ENCODE results near the gene TMEFF1.
"Not testable (repeated sequence)": the region's sequence is repeated elsewhere in the genome, so short reads cannot be mapped to it uniquely, and the experiment has no call there.

Gene TMEFF1

DNA sequence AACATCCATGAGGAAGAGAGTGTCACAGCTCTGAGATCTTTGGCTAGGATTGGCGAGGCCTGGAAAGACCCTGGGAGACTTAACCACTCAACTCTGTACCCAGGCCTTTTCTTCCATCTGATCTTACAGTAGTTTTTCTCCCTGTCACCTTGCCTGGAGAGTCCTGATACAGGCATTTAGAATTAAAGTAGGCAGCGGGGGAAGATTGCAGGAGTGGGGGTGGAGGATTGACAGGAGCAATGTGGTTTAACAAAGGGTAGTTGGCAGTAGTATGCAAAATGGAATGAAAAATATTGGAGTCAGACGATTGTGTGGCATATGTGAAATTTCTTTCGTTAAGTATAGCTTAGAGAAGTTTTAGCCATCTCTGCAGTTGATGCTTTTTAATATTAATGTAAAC lies 16.9 kb downstream of the TMEFF1 start:
- no peak for DNase-seq (ENCODE audit: low read depth in 2 of 2)

DNA sequence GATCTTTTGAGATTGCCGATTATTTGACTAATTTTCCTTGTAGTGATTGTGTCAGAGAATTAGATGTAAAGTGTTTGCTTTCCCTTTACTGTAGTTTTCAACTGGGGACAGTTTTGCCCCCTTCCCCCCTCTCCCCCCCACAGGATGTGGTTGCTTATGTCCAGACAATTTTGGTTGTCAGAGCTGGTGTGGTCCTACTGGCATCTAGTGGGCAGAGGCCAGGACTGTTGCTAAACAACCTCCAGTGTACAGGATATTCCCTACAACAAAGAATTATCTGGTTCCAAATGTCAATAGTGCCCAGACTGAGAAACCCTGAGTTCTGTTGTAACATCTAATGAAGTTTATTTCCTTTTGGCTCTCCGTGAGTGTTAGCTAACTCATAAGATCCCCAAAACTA lies 20.0 kb downstream of the TMEFF1 start:
- no peak for DNase-seq (ENCODE audit: low read depth in 2 of 2)

GRCh38 chr9:100498592-100498991 lies 25.6 kb downstream of the TMEFF1 start:
- DNase-seq (ENCODE audit: low read depth in 2 of 2) = no peak

GRCh38 chr9:100499460-100499859 lies 26.5 kb downstream of the TMEFF1 start:
- DNase-seq (ENCODE audit: low read depth in 2 of 2) = no peak

DNA sequence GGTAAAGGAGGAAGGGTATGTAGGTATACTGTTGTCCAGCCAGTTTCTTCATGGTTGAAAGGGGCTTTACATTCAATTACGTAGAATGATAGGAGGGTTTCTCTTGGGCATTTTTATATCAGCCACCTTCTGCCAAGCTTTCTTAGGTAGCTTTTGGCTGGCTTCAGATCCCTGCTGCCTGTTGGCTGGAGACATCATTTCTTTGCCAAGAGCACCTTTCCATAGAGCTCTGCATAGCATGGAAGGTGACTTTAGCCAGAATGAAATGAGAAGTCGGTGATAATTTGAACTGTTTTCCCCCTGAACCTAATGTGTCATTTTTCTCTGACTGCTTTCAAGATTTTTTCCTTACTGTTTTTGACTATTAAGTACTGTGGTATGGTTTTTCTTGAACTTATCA lies 26.9 kb downstream of the TMEFF1 start:
- DNase-seq (ENCODE audit: low read depth in 2 of 2) = no peak

GRCh38 chr9:100505564-100506159 lies 32.7 kb downstream of the TMEFF1 start:
- peak; percentile 2 to 23 for DNase-seq (ENCODE audit: low read depth in 2 of 2)

DNA sequence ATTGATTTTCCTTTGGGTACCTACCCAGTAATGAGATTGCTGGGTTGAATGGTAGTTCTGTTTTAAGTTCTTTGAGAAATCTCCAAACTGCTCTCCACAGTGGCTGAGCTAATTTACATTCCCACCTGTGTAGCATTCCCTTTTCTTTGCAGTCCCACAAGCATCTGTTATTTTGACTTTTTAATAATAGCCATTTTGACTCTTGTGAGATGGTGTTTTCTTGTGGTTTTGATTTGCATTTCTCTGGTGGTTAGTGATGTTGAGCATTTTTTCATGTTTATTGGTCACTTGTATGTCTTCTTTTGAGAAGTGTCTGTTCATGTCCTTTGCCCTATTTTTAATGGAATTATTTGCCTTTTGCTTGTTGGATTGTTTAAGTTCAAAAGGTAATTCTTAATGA lies 34.4 kb downstream of the TMEFF1 start:
- not testable (repeated sequence) for DNase-seq (ENCODE audit: low read depth in 2 of 2)

- DNase-seq (ENCODE audit: low read depth in 2 of 2) = no peak
These were observed 38.3 kb downstream of the TMEFF1 start for GRCh38 chr9:100511205-100511604.

DNA sequence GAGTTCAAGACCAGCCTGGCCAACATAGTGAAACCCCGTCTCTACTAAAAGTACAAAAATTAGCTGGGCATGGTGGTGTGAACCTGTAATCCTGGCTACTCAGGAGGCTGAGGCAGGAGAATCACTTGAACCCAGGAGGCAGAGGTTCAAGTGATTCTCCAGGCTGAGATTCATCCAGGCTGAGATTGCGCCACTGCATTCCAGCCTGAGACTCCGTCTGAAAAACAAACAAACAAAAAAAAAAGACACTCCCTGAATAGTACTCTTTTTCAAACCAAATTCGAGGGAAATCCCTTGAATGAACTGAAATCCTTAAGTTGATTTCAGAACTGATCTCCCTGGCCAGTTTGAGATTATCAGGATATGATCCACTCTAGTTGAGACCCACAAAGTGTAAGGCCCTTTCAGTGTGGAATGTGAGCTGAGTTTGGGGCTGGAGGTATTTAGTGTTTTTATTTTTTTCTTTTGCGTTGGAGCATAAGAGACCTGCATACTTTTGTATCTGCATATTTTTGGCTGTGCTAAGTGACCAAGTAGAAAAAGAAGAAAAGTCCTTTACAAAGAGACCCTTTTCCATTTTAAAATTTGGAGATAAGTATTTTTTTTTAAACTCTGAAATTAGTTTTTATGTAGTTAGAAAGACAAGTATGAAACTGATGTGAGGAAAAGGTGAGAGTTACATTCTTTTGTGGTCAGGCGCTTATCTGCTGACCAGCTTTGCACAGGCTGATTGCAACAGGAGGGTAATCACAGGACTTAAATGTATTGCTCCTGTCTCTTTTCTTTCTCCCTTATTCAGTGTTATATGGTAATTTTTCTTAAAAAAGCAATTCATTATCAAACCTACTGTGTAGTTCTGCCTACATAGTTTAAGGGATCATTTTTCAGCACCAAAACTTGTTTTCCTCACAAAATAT lies 42.9 kb downstream of the TMEFF1 start:
- DNase-seq (ENCODE audit: low read depth in 2 of 2) = no peak

- no peak for DNase-seq (ENCODE audit: low read depth in 2 of 2)
These were observed 48.3 kb downstream of the TMEFF1 start for GRCh38 chr9:100521282-100521681.

DNA sequence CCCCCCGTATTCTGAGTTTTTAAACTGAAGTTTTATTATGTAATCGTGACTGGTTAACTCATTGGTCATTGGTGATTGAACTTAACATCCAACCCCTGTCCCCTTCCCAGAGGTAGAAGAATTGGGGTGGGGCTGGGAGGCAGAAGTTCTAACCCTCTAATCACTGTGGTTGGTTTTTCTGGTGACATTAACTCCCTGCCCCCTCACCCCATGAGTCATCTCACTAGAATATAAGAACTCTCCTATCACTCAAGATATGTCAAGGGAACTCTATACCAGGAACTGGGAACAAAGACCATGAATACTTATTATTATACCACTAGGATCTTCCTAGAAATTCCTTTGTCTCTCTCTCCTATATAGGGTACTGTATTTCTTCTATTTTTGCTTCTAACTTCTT lies 52.6 kb downstream of the TMEFF1 start:
- DNase-seq (ENCODE audit: low read depth in 2 of 2) = no peak

DNA sequence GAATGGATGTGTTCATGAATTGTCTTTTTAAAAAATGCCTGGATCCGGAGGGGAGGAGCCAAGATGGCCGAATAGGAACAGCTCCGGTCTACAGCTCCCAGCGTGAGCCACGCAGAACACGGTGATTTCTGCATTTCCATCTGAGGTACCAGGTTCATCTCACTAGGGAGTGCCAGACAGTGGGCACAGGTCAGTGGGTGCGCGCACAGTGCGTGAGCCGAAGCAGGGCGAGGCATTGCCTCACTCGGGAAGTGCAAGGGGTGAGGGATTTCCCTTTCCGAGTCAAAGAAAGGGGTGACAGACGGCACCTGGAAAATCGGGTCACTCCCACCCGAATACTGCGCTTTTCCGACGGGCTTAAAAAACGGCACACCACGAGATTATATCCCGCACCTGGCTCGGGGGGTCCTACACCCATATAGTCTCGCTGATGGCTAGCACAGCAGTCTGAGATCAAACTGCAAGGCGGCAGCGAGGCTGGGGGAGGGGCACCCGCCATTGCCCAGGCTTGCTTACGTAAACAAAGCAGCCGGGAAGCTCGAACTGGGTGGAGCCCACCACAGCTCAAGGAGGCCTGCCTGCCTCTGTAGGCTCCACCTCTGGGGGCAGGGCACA lies 54.3 kb downstream of the TMEFF1 start:
- not testable (repeated sequence) for DNase-seq (ENCODE audit: low read depth in 2 of 2)

DNA sequence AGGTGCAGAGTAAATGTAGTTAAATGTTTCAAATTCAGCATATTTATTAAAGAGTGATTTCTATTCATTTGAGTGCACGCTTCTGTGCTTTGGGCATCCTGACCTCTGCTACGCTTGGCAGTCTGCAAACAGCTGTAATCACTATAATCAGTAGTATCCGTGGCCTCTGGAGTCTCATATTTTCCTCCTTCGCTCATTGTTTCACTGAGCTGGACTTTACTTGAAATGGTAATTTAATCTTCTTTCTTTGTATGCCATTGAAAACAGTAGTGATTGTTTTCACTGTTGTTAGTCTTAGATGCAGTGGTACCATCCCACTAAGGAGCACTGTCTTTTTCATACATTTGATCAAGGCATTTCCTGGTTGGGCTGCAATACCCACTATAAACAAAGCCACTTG lies 61.5 kb downstream of the TMEFF1 start:
- DNase-seq (ENCODE audit: low read depth in 2 of 2) = no peak

GRCh38 chr9:100540327-100540726 lies 67.4 kb downstream of the TMEFF1 start:
- no peak for DNase-seq (ENCODE audit: low read depth in 2 of 2)

DNA sequence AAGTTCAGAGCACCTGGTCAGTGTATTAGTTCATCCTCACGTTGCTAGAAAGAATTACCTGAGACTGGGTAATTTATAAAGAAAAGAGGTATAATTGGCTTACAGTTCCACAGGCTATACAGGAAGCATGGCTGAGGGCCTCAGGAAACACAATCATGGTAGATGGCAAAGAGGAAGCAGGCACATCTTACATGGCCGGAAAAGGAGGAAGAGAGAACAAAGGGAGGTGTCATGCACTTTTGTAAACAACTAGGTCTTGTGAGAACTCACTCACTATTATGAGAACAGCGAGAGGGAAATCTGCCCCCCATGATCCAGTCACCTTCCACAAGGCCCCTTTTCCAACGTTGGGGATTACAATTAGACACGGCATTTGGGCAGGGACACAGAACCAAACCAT lies 76.1 kb downstream of the TMEFF1 start:
- DNase-seq (ENCODE audit: low read depth in 2 of 2) = no peak

DNA sequence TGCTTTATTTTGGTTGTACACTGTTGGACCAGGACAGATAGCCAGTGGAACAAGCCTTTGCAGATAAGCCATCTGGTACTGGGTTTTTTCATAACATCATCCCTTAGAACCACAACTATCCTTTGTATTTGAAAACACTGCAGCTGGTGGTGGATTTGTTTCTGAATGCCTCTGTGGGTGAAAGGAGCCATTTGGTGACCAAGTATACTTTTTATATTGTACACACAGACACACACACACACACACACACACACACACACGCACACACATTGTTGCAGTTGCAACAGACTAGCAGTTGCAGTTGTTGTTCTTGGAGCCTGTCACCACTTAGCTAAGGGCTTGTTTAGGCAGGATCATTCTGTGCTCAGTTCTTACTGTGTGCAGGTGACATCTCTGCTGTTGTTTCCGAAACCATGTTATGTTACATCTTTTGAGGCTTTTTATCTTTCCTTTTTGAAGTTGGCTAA lies 82.0 kb downstream of the TMEFF1 start:
- no peak for DNase-seq (ENCODE audit: low read depth in 2 of 2)

DNA sequence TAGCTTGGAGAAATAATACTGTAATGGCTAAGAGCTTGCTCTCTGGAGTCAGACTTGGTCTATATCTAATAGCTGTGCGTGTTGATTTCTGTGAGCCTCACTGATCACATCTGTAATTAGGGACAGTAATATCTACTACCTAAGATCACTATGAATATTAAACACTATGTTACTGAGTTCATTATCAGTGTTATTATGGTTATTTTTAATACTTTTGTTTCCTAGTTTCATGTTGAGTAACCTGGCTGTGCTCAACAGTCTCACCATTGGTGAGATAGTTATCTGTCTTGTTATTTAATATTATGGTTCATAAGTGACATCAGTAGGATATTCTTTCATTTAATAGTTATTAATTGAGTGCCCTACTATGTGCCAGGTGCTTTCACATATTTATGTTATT lies 82.5 kb downstream of the TMEFF1 start:
- no peak for DNase-seq (ENCODE audit: low read depth in 2 of 2)

- DNase-seq (ENCODE audit: low read depth in 2 of 2) = no peak
These were observed 84.1 kb downstream of the TMEFF1 start for GRCh38 chr9:100557053-100557452.

DNA sequence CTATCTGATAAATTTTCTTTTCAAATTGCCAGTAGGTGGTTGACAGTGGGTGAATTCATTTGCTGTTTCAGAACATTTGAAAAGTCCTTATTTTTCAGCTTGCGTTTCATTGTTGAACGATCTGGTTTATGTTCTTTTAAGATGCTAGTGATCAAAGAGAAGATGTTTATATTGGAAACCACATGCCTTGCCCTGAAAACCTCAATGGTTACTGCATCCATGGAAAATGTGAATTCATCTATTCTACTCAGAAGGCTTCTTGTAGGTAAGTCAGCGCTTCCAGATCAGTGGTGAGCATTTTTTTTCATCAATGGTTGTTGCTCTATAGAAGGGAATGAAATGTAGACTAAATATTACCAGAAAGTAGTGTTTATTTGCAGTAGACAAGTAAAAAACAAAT lies 88.3 kb downstream of the TMEFF1 start:
- DNase-seq (ENCODE audit: low read depth in 2 of 2) = no peak

GRCh38 chr9:100567856-100568255 lies 94.9 kb downstream of the TMEFF1 start:
- no peak for DNase-seq (ENCODE audit: low read depth in 2 of 2)

- no peak for DNase-seq (ENCODE audit: low read depth in 2 of 2)
These were observed 100.8 kb downstream of the TMEFF1 start for GRCh38 chr9:100573655-100574260.

GRCh38 chr9:100575006-100575405 lies 102.1 kb downstream of the TMEFF1 start:
- no peak for DNase-seq (ENCODE audit: low read depth in 2 of 2)

Measured in stimulated activated CD8-positive, alpha-beta memory T cell treated with anti-CD3 and anti-CD28 coated beads, Interleukin-2, amount 100 ng/mL, for 1 hour (primary cell).